ENCODE data around the gene SUSD1.

DNA sequence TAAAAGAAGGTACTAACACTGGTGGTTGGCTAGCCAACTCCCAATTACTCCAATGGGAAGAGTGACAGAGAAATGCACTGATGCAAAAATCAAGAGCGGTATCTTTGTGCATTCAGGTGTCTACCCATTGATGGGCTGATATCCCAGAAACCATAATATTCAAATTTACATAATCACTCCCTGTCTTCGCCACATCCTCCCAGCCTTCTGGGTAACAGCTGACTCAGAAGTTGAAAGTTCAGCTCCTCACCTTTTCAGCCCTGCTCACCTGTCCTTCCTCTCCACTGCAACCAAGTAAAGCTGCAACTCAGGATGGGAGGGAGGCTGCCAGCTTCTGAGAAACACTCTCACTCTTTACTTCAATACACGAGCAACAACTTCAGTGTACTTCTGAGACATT, 6.9 kb downstream of the SUSD1 start:
- no peak for TF ChIP-seq POLR2A (IDR thresholded peaks at IDR 0.05; ENCODE audit: low read depth)
- TF ChIP-seq, protein P1, sequence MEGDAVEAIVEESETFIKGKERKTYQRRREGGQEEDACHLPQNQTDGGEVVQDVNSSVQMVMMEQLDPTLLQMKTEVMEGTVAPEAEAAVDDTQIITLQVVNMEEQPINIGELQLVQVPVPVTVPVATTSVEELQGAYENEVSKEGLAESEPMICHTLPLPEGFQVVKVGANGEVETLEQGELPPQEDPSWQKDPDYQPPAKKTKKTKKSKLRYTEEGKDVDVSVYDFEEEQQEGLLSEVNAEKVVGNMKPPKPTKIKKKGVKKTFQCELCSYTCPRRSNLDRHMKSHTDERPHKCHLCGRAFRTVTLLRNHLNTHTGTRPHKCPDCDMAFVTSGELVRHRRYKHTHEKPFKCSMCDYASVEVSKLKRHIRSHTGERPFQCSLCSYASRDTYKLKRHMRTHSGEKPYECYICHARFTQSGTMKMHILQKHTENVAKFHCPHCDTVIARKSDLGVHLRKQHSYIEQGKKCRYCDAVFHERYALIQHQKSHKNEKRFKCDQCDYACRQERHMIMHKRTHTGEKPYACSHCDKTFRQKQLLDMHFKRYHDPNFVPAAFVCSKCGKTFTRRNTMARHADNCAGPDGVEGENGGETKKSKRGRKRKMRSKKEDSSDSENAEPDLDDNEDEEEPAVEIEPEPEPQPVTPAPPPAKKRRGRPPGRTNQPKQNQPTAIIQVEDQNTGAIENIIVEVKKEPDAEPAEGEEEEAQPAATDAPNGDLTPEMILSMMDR (IDR thresholded peaks at IDR 0.05) = no peak
- no peak for TF ChIP-seq POLR2AphosphoS5 (IDR thresholded peaks at IDR 0.05)
